ENCODE data around the gene PRRC2C.

PRRC2C gene

GRCh38 chr1:171484760-171485374 lies 463 bp upstream of the PRRC2C start:
- DNase-seq (ENCODE audit: extremely low read depth, low read depth) = no peak
- no peak for TF ChIP-seq CTCF (IDR thresholded peaks at IDR 0.05; ENCODE audit: low read depth, low read length)

- peak; percentile 24 for DNase-seq (ENCODE audit: extremely low read depth, low read depth)
- TF ChIP-seq CTCF (IDR thresholded peaks at IDR 0.05; ENCODE audit: low read depth, low read length) = no peak
Measured at GRCh38 chr1:171486048-171486519, 754 bp downstream of the PRRC2C start.

- TF ChIP-seq CTCF (IDR thresholded peaks at IDR 0.05; ENCODE audit: low read depth, low read length) = no peak
- DNase-seq (ENCODE audit: extremely low read depth, low read depth) = no peak
Measured at GRCh38 chr1:171487038-171487437, 1.7 kb downstream of the PRRC2C start.

GRCh38 chr1:171488190-171488929 lies 3.0 kb downstream of the PRRC2C start:
- DNase-seq (ENCODE audit: extremely low read depth, low read depth) = no peak

GRCh38 chr1:171494076-171494475 lies 8.7 kb downstream of the PRRC2C start:
- no peak for DNase-seq (ENCODE audit: extremely low read depth, low read depth)
- no peak for TF ChIP-seq CTCF (IDR thresholded peaks at IDR 0.05; ENCODE audit: low read depth, low read length)

More at GRCh38 chr1:171488190-171488929, 3.0 kb downstream of the PRRC2C start:
- no peak for TF ChIP-seq CTCF (IDR thresholded peaks at IDR 0.05; ENCODE audit: low read depth, low read length)

- DNase-seq (ENCODE audit: extremely low read depth, low read depth) = no peak
- no peak for TF ChIP-seq CTCF (IDR thresholded peaks at IDR 0.05; ENCODE audit: low read depth, low read length)
Measured at GRCh38 chr1:171495444-171495843, 10.1 kb downstream of the PRRC2C start.

- no peak for TF ChIP-seq CTCF (IDR thresholded peaks at IDR 0.05; ENCODE audit: low read depth, low read length)
- no peak for DNase-seq (ENCODE audit: extremely low read depth, low read depth)
Measured at GRCh38 chr1:171500304-171500703, 15.0 kb downstream of the PRRC2C start.
